Upper lobe of right lung (tissue), 1 donor: ENCODE data around the gene NUF2. TPM values are rescaled to one million over a fixed set of nuclear protein-coding genes. Genes with fewer than 3 reads are reported as not detected.
"Not testable (repeated sequence)": the region's sequence is repeated elsewhere in the genome, so short reads cannot be mapped to it uniquely, and the experiment has no call there.

Source experiments
- ATAC-seq: fragments of 200-7000 bp; cut with Tn5 transposase; one replicate; pipeline ENCODE4 v1.9.1; 2020; ENCODE audit warnings: mild to moderate bottlenecking, moderate library complexity
- DNase-seq: peaks from one replicate; pipeline ENCODE4 v3.0.0-alpha.2; 2020
- H3K27ac ChIP-seq: fragments of 200-600 bp; one replicate; pipeline ENCODE4 v1.8.0; 2022
- H3K27me3 ChIP-seq: fragments of 200-600 bp; one replicate; pipeline ENCODE4 v1.8.0; 2022; ENCODE audit warnings: mild to moderate bottlenecking
- H3K36me3 ChIP-seq: fragments of 200-600 bp; one replicate; pipeline ENCODE4 v1.8.0; 2022
- H3K4me1 ChIP-seq: fragments of 200-600 bp; one replicate; pipeline ENCODE4 v1.8.0; 2022
- H3K4me3 ChIP-seq: fragments of 200-600 bp; one replicate; pipeline ENCODE4 v1.8.0; 2022; ENCODE audit warnings: mild to moderate bottlenecking
- H3K9me3 ChIP-seq: fragments of 200-600 bp; one replicate; pipeline ENCODE4 v1.8.0; 2022
- intact Hi-C: fragments of 100-400 bp; cut with DNase I; formaldehyde crosslinking; loops from one replicate; pipeline ENCODE4 v1.11.0; 2022
- total RNA-seq: library from RNA; stranded (reverse); fragmentation: NEBNext Ultra II Directional; extraction: Animal tissue kit (Norgen Biotek cat#: 25700); gene quantifications from one replicate; pipeline ENCODE4 v1.2.1, GENCODE V29; 2021
- TF ChIP-seq, protein P1 (sequence below): fragments of 200-600 bp; IDR thresholded peaks from one replicate; pipeline ENCODE4 v1.8.0; 2022; ENCODE audit warnings: antibody characterized with exemption
- donor health status: DM: no; HTN: yes; CAD: no; lungs with severe emphysema.

The NUF2 gene
- total RNA-seq, 1 donor from 2014 or later = 0.64 TPM

DNA sequence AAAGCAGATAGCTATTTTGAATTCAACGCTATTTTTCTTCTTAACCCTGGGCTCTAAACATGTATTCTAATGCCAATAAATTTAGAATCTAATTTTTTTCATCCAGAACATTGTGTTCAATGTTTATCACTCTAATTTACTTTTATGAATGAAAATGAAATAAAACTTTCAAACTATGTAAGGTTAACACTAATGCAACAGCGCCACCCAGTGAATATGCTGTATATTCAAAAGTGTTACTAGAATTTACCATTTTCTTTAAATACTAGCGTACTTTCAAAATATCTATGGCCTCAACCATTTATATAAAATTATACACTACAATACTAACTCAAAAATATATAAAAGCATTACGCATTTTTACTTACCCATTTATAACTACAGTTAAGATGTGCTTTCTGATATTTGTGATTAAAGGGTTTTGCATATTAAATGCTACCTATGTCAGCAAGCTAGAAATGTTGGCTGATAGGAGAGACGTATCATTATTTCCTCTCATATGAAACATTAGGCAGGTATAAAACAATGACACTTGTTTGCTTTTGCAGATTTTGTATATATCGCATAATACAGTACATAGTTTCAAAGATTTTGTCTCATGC lies 5.9 kb upstream of the NUF2 start:
- DNase-seq (no peak), ATAC-seq (no peak)
- H3K27me3 ChIP-seq = no peaks in the 10 kb centered on the region
- no peaks in the 10 kb centered on the region for H3K9me3 ChIP-seq
- H3K36me3 ChIP-seq = peaks cover 9% of the 10 kb centered on the region
- intact Hi-C loops = loop anchor here (10.0 kb wide), 1 partner anchor 461 kb away; no protein-coding TSS in a partner anchor
- H3K4me3 ChIP-seq = no peak overlapping the region
- H3K4me1 ChIP-seq = peaks cover 3% of the 10 kb centered on the region
- no peak overlapping the region for H3K27ac ChIP-seq
- TF ChIP-seq, protein P1, sequence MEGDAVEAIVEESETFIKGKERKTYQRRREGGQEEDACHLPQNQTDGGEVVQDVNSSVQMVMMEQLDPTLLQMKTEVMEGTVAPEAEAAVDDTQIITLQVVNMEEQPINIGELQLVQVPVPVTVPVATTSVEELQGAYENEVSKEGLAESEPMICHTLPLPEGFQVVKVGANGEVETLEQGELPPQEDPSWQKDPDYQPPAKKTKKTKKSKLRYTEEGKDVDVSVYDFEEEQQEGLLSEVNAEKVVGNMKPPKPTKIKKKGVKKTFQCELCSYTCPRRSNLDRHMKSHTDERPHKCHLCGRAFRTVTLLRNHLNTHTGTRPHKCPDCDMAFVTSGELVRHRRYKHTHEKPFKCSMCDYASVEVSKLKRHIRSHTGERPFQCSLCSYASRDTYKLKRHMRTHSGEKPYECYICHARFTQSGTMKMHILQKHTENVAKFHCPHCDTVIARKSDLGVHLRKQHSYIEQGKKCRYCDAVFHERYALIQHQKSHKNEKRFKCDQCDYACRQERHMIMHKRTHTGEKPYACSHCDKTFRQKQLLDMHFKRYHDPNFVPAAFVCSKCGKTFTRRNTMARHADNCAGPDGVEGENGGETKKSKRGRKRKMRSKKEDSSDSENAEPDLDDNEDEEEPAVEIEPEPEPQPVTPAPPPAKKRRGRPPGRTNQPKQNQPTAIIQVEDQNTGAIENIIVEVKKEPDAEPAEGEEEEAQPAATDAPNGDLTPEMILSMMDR = peak; percentile 68

DNA sequence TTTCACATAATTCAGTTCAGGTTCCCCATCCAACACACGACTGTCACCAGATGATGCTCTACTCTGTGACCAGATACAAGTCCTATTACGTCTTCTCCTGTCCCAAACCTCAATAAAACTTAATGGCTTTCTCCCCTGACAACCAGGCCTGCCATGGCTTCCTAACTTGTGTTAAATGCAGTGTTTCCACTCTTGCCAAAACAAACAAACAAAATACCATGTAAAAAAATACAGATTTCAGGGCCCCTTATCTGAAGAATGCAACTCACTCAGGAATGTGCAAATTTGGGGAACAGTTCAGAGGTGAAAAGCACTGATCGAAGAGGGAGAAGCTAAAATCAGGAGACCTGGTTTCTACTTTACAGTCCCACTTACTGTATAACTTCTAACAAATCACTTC lies 863 bp upstream of the NUF2 start:
- DNase-seq (no peak), ATAC-seq (no peak)
- Histone ChIP-seq H3K4me1 (peaks cover 11% of the 10 kb centered on the region), H3K36me3 (peaks cover 9% of the 10 kb centered on the region), H3K27me3 (no peaks in the 10 kb centered on the region), H3K9me3 (no peaks in the 10 kb centered on the region), H3K4me3 (peak overlapping the region; percentile 80), H3K27ac (peak overlapping the region; percentile 75)
- intact Hi-C loops = no loop called here
- TF ChIP-seq, protein P1 = no peak

DNA sequence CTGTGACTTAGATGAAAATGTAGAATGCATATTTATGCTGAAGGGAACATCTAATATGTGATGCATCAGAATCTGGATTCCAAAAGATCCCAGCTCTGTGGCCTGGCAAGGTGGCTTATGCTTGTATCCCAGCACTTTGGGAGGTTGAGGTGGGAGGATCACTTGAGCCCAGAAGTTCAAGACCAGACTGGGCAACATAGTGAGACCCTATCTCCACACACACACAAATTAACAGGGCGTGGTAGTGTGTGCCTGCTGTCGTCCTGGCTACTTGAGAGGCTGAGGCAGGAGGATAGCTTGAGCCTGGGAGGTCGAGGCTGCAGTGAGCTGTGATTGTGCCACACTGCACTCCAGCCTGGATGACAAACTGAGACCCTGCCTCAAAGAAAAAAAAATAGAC lies 1.6 kb downstream of the NUF2 start:
- intact Hi-C loops, H3K4me3 ChIP-seq, H3K36me3 ChIP-seq, H3K9me3 ChIP-seq, H3K27me3 ChIP-seq, DNase-seq, ATAC-seq, H3K27ac ChIP-seq: not testable (repeated sequence)
- H3K4me1 ChIP-seq = peaks cover 11% of the 10 kb centered on the region

DNA sequence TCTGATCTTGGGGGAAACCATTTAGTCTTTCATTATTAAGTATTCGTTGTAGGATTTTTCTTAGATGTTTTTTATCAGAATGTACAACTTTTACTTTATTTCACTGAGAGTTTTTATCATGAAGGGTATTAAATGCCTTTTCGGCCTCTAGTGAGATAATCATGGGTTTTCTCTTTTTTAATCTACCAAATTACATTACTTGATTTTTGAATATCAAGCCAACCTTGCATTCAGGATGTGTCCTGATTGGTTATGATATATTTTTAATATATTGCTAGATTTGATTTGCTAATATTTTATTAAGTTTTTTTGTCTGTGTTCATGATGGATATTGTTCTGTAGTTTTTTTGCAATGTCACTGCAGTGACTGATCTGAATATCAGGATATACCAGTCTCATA lies 9.4 kb downstream of the NUF2 start:
- Histone ChIP-seq H3K27me3 (no peaks in the 10 kb centered on the region), H3K4me3 (no peak overlapping the region), H3K36me3 (no peaks in the 10 kb centered on the region), H3K4me1 (no peaks in the 10 kb centered on the region), H3K27ac (no peak overlapping the region), H3K9me3 (no peaks in the 10 kb centered on the region)
- TF ChIP-seq, protein P1 = no peak
- DNase-seq = no peak
- ATAC-seq = no peak
- intact Hi-C loops = no loop called here

DNA sequence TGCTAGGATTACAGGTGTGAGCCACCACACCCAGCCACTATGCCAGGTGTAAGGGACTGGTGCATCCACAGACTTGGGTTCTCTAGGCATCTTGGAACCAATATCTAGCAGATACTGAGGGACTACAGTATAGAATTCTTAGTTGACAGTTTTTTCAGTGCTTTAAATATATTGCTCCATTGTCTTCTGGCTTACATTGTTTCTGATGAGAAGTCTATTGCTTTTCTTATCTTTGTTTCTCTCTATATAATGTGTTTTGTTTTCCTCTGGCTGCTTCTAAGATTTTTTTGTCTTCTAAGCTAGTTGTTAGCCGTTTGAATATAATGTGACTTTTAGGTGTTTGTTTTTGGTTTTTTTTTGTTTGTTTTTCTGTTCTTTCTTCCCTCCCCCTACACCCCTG lies 13.5 kb downstream of the NUF2 start:
- Histone ChIP-seq H3K9me3 (no peaks in the 10 kb centered on the region), H3K4me1 (no peaks in the 10 kb centered on the region), H3K4me3 (no peak overlapping the region), H3K36me3 (no peaks in the 10 kb centered on the region), H3K27ac (no peak overlapping the region), H3K27me3 (no peaks in the 10 kb centered on the region)
- TF ChIP-seq, protein P1 = no peak
- DNase-seq (no peak), ATAC-seq (no peak)
- intact Hi-C loops = no loop called here

DNA sequence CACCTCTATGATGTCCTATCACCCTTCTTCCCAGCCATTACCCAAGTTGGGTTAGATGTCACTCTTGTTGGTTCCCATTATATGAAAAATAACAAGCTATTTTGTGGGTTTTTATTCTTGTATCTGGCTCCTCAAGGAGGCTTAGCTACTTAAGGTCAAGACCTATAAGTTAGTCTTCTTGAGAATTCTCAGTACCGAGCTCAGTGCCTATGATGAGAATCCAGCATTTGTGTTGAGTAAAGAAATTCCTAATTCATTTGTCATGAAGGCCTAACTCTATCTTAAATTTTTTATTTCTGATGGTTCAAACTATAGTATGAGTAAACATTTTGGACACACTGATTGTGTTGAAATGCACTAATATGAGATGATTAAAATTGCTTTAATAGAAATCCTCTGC lies 15.9 kb downstream of the NUF2 start:
- Histone ChIP-seq H3K27ac (no peak overlapping the region), H3K27me3 (no peaks in the 10 kb centered on the region), H3K4me1 (no peaks in the 10 kb centered on the region), H3K9me3 (no peaks in the 10 kb centered on the region), H3K36me3 (no peaks in the 10 kb centered on the region), H3K4me3 (no peak overlapping the region)
- TF ChIP-seq, protein P1 = no peak
- no peak for DNase-seq
- intact Hi-C loops = no loop called here
- no peak for ATAC-seq
